ENCODE data around the gene ADPRS.
A peak's percentile ranks its signal among the peaks of the same experiment; 100 is the strongest.

Gene ADPRS

DNA sequence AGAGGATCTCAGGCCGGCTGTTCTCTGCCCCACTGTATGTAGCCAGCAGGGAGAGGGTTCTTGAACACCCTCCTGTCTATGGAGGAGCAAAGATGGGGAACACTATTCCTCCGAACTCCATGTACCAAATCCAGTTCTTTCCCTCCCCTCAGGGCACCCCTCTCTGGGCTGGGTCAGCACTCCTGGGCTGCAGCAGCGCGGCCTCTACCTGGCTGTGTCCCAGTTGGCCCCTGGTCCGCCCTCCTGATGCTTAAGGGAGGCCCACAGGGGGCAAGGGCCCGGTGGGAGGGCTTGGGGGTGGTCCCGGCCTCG is 471 bp upstream of the ADPRS start:
- Histone ChIP-seq H3K9ac (ENCODE audit: low read depth, low read length) (peak overlapping the region; percentile 62), H3K4me3 (ENCODE audit: low read length) (peak overlapping the region; percentile 99), H3K27ac (ENCODE audit: low read depth, low read length) (0 out of 2 replicates have a peak overlapping the region, but pooled peaks have one; percentile 25)

DNA sequence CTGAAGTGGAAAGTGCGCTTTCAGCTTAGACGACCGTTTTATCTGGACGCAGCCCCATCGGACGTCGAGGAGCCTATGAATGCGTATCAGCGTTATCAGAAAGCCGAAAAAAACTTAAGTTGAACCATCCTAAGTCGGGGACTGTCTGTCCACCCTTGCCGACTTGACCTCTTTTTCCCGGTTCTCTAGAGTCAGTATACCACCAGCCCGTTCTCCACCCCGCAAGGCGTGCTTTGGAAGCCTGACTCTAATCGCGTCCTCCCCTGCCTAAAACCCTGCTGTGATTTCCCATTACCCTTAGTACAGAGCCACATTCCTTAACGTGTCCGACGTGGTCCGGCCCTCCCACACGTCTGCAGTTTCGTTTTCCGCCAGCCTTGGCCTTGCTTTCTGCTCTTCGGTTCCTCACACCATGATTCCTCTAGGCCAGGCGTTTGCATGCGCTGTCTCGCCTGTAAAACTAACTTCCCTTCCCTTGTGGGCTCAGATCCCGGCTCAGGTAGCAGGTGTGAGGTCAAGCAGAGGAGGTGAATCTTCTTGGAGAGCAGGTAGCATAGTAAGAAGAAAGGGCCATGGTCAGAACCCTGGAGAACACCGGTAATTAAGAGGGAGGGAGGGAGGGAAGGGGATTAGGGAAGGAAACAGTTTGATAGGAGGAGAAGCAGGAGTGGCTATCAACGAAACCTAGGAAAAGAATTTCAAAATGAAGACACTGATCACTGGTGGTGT is 865 bp downstream of the ADPRS start:
- peaks cover 42% of the 10 kb centered on the region for H3K36me3 ChIP-seq (ENCODE audit: insufficient read depth, low read length)
- H3K9me3 ChIP-seq (ENCODE audit: insufficient read depth, low read depth, low read length), result no peaks in the 10 kb centered on the region
- peak overlapping the region; percentile 30; the same call in 1 of the 2 replicates for H3K27ac ChIP-seq (ENCODE audit: low read depth, low read length)
- peaks cover 6% of the 10 kb centered on the region; the same call in 1 of the 2 replicates for H3K4me1 ChIP-seq (ENCODE audit: insufficient read depth, low read length)
- H3K9ac ChIP-seq (ENCODE audit: low read depth, low read length), result peak overlapping the region; percentile 79
- peak overlapping the region; percentile 99 for H3K4me3 ChIP-seq (ENCODE audit: low read length)
- H3K27me3 ChIP-seq (ENCODE audit: insufficient read depth, low read length), result no peaks in the 10 kb centered on the region; the same call in 1 of the 2 replicates
- 12% methylated on average over 32 of the region's 32 CpGs for WGBS

More for the DNA sequence above, 471 bp upstream of the ADPRS start:
- Histone ChIP-seq H3K27me3 (ENCODE audit: insufficient read depth, low read length) (no peaks in the 10 kb centered on the region; the same call in 1 of the 2 replicates), H3K4me1 (ENCODE audit: insufficient read depth, low read length) (peaks cover 6% of the 10 kb centered on the region; the same call in 1 of the 2 replicates), H3K36me3 (ENCODE audit: insufficient read depth, low read length) (peaks cover 29% of the 10 kb centered on the region), H3K9me3 (ENCODE audit: insufficient read depth, low read depth, low read length) (no peaks in the 10 kb centered on the region)
- WGBS, result 40% methylated on average over 8 of the region's 8 CpGs

DNA sequence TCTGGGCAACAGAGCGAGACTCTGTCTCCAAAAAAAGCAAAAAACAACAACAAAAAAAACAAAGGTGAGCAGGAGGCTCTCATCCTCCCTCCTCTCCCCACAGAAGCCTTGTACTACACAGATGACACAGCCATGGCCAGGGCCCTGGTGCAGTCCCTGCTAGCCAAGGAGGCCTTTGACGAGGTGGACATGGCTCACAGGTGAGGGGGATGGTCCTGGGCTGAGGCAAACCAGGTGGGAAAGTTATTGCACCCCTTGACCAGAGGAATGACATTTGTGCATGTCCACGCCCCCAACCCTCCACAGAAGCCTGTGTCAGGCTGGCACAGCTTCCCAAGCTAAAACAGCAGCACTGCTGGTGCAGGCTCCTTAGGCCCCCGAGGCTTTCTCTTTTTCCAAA is 2.4 kb downstream of the ADPRS start:
- peaks cover 58% of the 10 kb centered on the region for H3K36me3 ChIP-seq (ENCODE audit: insufficient read depth, low read length)
- no peaks in the 10 kb centered on the region for H3K9me3 ChIP-seq (ENCODE audit: insufficient read depth, low read depth, low read length)
- no peak overlapping the region for H3K9ac ChIP-seq (ENCODE audit: low read depth, low read length)
- 93% methylated on average over 4 of the region's 4 CpGs for WGBS
- no peak overlapping the region for H3K4me3 ChIP-seq (ENCODE audit: low read length)
- H3K4me1 ChIP-seq (ENCODE audit: insufficient read depth, low read length), result peaks cover 6% of the 10 kb centered on the region; the same call in 1 of the 2 replicates
- H3K27ac ChIP-seq (ENCODE audit: low read depth, low read length), result no peak overlapping the region
- no peaks in the 10 kb centered on the region; the same call in 1 of the 2 replicates for H3K27me3 ChIP-seq (ENCODE audit: insufficient read depth, low read length)

DNA sequence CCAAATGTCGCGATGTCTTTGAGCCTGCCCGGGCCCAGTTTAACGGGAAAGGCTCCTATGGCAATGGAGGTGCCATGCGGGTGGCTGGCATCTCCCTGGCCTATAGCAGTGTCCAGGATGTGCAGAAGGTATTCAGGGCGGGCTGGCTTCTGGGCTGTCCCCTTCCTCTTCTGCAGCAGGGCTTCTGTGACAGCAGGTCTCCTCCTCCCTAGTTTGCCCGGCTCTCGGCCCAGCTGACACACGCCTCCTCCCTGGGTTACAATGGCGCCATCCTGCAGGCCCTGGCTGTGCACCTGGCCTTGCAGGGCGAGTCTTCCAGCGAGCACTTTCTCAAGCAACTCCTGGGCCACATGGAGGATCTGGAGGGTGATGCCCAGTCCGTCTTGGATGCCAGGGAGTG is 3.0 kb downstream of the ADPRS start:
- Histone ChIP-seq H3K4me3 (ENCODE audit: low read length) (no peak overlapping the region), H3K4me1 (ENCODE audit: insufficient read depth, low read length) (peaks cover 6% of the 10 kb centered on the region; the same call in 1 of the 2 replicates), H3K36me3 (ENCODE audit: insufficient read depth, low read length) (peaks cover 61% of the 10 kb centered on the region), H3K9me3 (ENCODE audit: insufficient read depth, low read depth, low read length) (no peaks in the 10 kb centered on the region), H3K27ac (ENCODE audit: low read depth, low read length) (no peak overlapping the region), H3K27me3 (ENCODE audit: insufficient read depth, low read length) (no peaks in the 10 kb centered on the region), H3K9ac (ENCODE audit: low read depth, low read length) (no peak overlapping the region)
- WGBS, result 94% methylated on average over 13 of the region's 13 CpGs

DNA sequence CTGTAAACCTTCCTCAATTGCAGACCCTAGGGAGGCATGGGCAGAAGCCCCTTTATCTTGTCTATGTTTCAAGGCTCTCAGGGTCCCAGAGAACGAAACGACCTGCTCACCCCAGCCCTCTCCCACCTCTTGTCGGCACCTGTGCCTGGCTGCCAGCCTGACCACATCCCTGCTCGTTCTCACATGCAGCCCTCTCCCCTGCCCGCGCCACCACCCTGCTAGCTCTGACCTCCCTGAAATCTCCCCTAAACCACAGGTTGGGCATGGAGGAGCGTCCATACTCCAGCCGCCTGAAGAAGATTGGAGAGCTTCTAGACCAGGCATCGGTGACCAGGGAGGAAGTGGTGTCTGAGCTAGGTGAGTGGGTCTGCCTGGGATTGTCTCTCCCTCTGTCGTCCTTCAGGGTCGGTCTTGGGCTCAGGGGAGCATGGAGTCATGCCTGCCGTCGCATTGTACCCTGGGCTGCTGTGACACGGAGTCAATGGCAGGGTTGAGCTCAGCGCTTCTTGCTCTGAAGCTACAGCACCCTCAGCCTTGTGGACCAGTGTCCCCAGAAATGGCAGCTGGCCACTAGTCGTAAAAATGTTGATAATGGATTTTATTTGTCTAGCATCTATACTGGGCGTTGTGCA is 3.6 kb downstream of the ADPRS start:
- H3K9ac ChIP-seq (ENCODE audit: low read depth, low read length), result no peak overlapping the region
- no peak overlapping the region for H3K27ac ChIP-seq (ENCODE audit: low read depth, low read length)
- H3K9me3 ChIP-seq (ENCODE audit: insufficient read depth, low read depth, low read length), result no peaks in the 10 kb centered on the region
- peaks cover 61% of the 10 kb centered on the region for H3K36me3 ChIP-seq (ENCODE audit: insufficient read depth, low read length)
- peaks cover 9% of the 10 kb centered on the region; the same call in 1 of the 2 replicates for H3K4me1 ChIP-seq (ENCODE audit: insufficient read depth, low read length)
- WGBS, result 96% methylated on average over 17 of the region's 17 CpGs
- no peak overlapping the region for H3K4me3 ChIP-seq (ENCODE audit: low read length)
- no peaks in the 10 kb centered on the region for H3K27me3 ChIP-seq (ENCODE audit: insufficient read depth, low read length)

DNA sequence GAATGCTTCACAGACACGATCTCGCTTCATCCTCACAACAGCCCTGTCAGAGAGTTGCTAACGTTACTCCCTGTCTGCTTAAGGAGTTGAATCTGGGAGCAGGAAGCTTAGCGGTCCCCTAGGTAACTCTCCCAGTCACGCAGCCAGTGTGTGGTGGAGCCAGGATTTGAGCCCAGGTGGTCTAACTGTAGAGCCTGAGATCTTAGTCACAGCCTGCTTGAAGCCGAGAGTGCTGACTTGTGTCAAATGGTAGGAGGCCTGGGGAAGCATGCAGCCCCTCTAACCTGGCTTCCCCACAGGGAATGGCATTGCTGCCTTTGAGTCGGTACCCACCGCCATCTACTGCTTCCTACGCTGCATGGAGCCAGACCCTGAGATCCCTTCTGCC is 4.1 kb downstream of the ADPRS start:
- Histone ChIP-seq H3K9ac (ENCODE audit: low read depth, low read length) (no peak overlapping the region), H3K4me1 (ENCODE audit: insufficient read depth, low read length) (peaks cover 9% of the 10 kb centered on the region; the same call in 1 of the 2 replicates), H3K36me3 (ENCODE audit: insufficient read depth, low read length) (peaks cover 61% of the 10 kb centered on the region), H3K9me3 (ENCODE audit: insufficient read depth, low read depth, low read length) (no peaks in the 10 kb centered on the region), H3K27ac (ENCODE audit: low read depth, low read length) (no peak overlapping the region), H3K27me3 (ENCODE audit: insufficient read depth, low read length) (no peaks in the 10 kb centered on the region), H3K4me3 (ENCODE audit: low read length) (no peak overlapping the region)
- WGBS, result 97% methylated on average over 9 of the region's 9 CpGs

DNA sequence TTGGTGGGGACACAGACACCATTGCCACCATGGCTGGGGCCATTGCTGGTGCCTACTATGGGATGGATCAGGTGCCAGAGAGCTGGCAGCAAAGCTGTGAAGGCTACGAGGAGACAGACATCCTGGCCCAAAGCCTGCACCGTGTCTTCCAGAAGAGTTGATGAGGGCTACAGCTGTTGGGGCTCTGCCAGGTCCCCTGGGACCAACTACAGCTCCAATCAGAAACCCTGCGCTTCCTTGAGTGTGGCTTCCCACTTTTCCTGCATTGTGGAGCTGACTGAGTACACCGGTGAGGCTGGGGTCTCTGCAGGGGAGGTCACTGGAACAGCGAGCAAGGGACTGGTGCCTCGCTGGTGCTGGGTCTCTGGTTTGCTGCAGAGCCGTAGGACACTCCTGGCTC is 4.5 kb downstream of the ADPRS start:
- WGBS, result 96% methylated on average over 7 of the region's 7 CpGs
- H3K4me1 ChIP-seq (ENCODE audit: insufficient read depth, low read length), result peaks cover 9% of the 10 kb centered on the region; the same call in 1 of the 2 replicates
- no peak overlapping the region for H3K4me3 ChIP-seq (ENCODE audit: low read length)
- no peaks in the 10 kb centered on the region for H3K9me3 ChIP-seq (ENCODE audit: insufficient read depth, low read depth, low read length)
- H3K36me3 ChIP-seq (ENCODE audit: insufficient read depth, low read length), result peaks cover 61% of the 10 kb centered on the region
- no peaks in the 10 kb centered on the region for H3K27me3 ChIP-seq (ENCODE audit: insufficient read depth, low read length)
- H3K9ac ChIP-seq (ENCODE audit: low read depth, low read length), result no peak overlapping the region
- no peak overlapping the region for H3K27ac ChIP-seq (ENCODE audit: low read depth, low read length)

DNA sequence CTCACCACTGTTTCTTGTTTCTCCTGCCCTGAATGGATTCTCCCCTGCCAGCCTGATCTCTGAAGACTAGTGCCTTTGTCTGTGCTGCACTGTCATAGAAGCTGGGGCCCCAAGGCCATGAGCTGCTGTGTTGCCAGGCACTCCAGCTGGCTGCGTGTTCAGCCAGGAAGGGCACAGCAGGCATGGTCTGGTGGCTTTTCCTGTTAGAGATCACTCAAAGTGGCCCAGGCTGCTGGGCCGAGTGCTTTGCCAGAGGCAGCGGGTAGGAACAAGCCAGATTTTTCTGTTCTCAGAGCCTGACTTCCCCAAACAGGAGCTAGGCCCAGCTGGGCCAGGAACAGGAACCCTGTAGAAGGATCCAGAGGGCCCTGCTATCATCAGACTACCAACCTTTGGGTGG is 5.2 kb downstream of the ADPRS start:
- no peak overlapping the region for H3K9ac ChIP-seq (ENCODE audit: low read depth, low read length)

DNA sequence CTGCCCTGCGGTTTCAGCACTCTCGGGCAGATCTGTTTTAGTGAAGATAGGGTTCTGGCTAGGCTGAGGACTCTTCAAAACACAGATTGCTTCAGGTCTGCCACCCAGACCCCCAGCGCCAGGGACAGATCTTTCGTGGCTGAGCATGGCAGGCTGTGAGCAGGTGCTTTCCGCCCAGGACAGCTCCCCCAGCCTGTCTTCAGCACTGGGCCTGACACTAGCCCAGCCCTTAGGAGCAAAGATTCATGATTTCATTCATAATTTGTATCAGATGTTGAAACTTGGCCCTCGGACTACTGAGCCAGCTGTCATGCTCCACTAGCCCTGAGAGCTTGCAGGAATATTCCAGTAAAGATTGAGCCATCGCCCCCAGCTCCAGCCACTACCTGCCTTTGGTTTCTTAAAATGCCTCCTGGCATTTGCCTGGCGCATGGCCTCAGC is 5.9 kb downstream of the ADPRS start:
- H3K27ac ChIP-seq (ENCODE audit: low read depth, low read length), result no peak overlapping the region
- H3K9ac ChIP-seq (ENCODE audit: low read depth, low read length), result no peak overlapping the region
- WGBS, result 97% methylated on average over 8 of the region's 8 CpGs
- H3K4me1 ChIP-seq (ENCODE audit: insufficient read depth, low read length), result peaks cover 8% of the 10 kb centered on the region; the same call in 1 of the 2 replicates
- peaks cover 61% of the 10 kb centered on the region for H3K36me3 ChIP-seq (ENCODE audit: insufficient read depth, low read length)
- no peak overlapping the region for H3K4me3 ChIP-seq (ENCODE audit: low read length)
- no peaks in the 10 kb centered on the region for H3K27me3 ChIP-seq (ENCODE audit: insufficient read depth, low read length)
- no peaks in the 10 kb centered on the region for H3K9me3 ChIP-seq (ENCODE audit: insufficient read depth, low read depth, low read length)

More for the DNA sequence above, 5.2 kb downstream of the ADPRS start:
- H3K4me3 ChIP-seq (ENCODE audit: low read length), result no peak overlapping the region
- peaks cover 9% of the 10 kb centered on the region; the same call in 1 of the 2 replicates for H3K4me1 ChIP-seq (ENCODE audit: insufficient read depth, low read length)
- H3K36me3 ChIP-seq (ENCODE audit: insufficient read depth, low read length), result peaks cover 61% of the 10 kb centered on the region
- H3K27me3 ChIP-seq (ENCODE audit: insufficient read depth, low read length), result no peaks in the 10 kb centered on the region
- WGBS, result 94% methylated on average over 3 of the region's 3 CpGs
- H3K27ac ChIP-seq (ENCODE audit: low read depth, low read length), result no peak overlapping the region
- H3K9me3 ChIP-seq (ENCODE audit: insufficient read depth, low read depth, low read length), result no peaks in the 10 kb centered on the region

DNA sequence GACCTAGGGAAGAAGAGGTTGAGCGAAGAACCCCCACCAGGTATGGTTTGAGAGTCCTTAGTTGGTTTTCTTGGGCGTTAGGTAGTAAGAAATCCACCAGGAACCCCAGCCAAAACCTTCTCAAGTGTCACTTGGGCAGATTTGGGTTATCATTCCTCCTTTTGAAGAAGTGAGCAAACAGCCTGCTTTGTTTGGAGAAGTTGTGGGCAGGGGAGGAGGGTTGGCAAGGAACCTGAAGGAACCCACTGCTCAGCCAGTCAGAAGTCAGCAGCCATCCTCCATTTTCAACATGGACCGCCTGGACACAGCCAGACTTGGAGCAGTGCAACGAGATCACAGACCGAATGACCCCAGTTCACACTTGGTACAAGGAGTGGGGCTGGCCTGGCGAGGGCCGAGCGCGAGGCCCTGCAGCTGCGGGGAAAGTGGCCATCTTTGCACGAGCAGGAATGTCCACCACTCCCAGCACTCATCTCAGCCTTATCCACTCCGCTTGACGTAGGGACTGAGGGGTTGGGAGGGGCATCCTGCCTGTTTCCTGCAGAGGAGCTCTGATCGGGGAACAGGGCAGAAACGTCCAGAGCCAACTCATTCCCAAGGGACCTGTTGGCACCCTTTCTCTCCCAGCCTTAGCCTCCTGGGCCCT is 7.2 kb downstream of the ADPRS start:
- Histone ChIP-seq H3K9ac (ENCODE audit: low read depth, low read length) (no peak overlapping the region), H3K4me1 (ENCODE audit: insufficient read depth, low read length) (peaks cover 3% of the 10 kb centered on the region; the same call in 1 of the 2 replicates), H3K27me3 (ENCODE audit: insufficient read depth, low read length) (no peaks in the 10 kb centered on the region), H3K9me3 (ENCODE audit: insufficient read depth, low read depth, low read length) (no peaks in the 10 kb centered on the region), H3K27ac (ENCODE audit: low read depth, low read length) (no peak overlapping the region), H3K36me3 (ENCODE audit: insufficient read depth, low read length) (peaks cover 56% of the 10 kb centered on the region), H3K4me3 (ENCODE audit: low read length) (no peak overlapping the region)
- WGBS, result 89% methylated on average over 15 of the region's 15 CpGs

Data from HUES64 (cell line).